OCI-LY7 (cell line): ENCODE results near the gene POPDC3. TPM values are rescaled to one million over a fixed set of nuclear protein-coding genes. Genes with fewer than 3 reads are reported as not detected.

Source experiments
- BruUV-seq: library from RNA; stranded (reverse); fragments of 400-500 nt; replicated peaks from 2 replicates; lab custom pipeline; 2021; lab: Mats Ljungman, UMichigan
- CTCF ChIA-PET: fragments of 300-600 bp; sonication (Branson Sonifier 250); formaldehyde crosslinking; loops from one replicate; lab custom pipeline; 2022; ENCODE audit warnings: antibody characterized with exemption; ENCODE audit not compliant: unreplicated experiment; lab: Charles Lee
- POLR2A ChIA-PET: fragments of 300-600 bp; sonication (Branson Sonifier 250); formaldehyde crosslinking; loops from one replicate; lab custom pipeline; 2022; ENCODE audit warnings: antibody characterized with exemption; lab: Charles Lee
- DNase-seq: peaks from one replicate; pipeline ENCODE4 v3.0.0-alpha.2; 2015; ENCODE audit warnings: low spot score
- H2AFZ ChIP-seq: fragments of 200-600 bp; sonication (generic), shearing (Covaris generic); 2 replicates; pipeline ENCODE4 v1.6.1; 2014; ENCODE audit warnings: mild to moderate bottlenecking, antibody characterized with exemption, low read length, moderate library complexity
- H3K27ac ChIP-seq: fragments of 200-600 bp; sonication (generic); 2 replicates; pipeline ENCODE4 v1.5.1; 2014; ENCODE audit warnings: mixed run types, low read depth, mild to moderate bottlenecking, moderate library complexity, low read length, inconsistent platforms; ENCODE audit not compliant: poor library complexity, severe bottlenecking
- H3K36me3 ChIP-seq: fragments of 200-600 bp; sonication (generic); 2 replicates; pipeline ENCODE4 v1.6.1; 2014; ENCODE audit warnings: mild to moderate bottlenecking, antibody characterized with exemption, low read length, moderate library complexity, mixed read lengths; ENCODE audit not compliant: insufficient read depth
- H3K4me1 ChIP-seq: fragments of 200-600 bp; sonication (generic); 2 replicates; pipeline ENCODE4 v1.5.1; 2014; ENCODE audit warnings: mild to moderate bottlenecking, low read length; ENCODE audit not compliant: insufficient read depth, poor library complexity, severe bottlenecking
- H3K4me2 ChIP-seq: fragments of 200-600 bp; sonication (generic); 2 replicates; pipeline ENCODE4 v1.6.1; 2014; ENCODE audit warnings: mild to moderate bottlenecking, low read length
- H3K4me3 ChIP-seq: fragments of 200-600 bp; sonication (generic); 2 replicates; pipeline ENCODE4 v1.5.1; 2014; ENCODE audit warnings: mild to moderate bottlenecking, low read depth, low read length; ENCODE audit not compliant: poor library complexity, severe bottlenecking
- H3K79me2 ChIP-seq: fragments of 200-600 bp; sonication (generic); 2 replicates; pipeline ENCODE4 v1.6.1; 2016; ENCODE audit warnings: low read depth, mild to moderate bottlenecking, low read length, moderate library complexity, mixed read lengths; ENCODE audit not compliant: insufficient read depth
- H3K9me2 ChIP-seq: fragments of 200-600 bp; sonication (generic); 2 replicates; pipeline ENCODE4 v1.6.1; 2016; ENCODE audit warnings: mild to moderate bottlenecking, low read length, mixed read lengths; ENCODE audit not compliant: insufficient read depth
- H3K9me3 ChIP-seq: fragments of 200-600 bp; sonication (generic); 2 replicates; pipeline ENCODE4 v1.6.1; 2014; ENCODE audit warnings: mild to moderate bottlenecking, mixed run types, low read length, mixed read lengths
- H4K20me1 ChIP-seq: fragments of 200-600 bp; sonication (generic); 2 replicates; pipeline ENCODE4 v1.6.1; 2014; ENCODE audit warnings: mild to moderate bottlenecking, antibody characterized with exemption, low read length, moderate library complexity, mixed read lengths; ENCODE audit not compliant: insufficient read depth
- EZH2phosphoT487 ChIP-seq: fragments of 200-600 bp; sonication (generic); IDR thresholded peaks from 2 replicates; pipeline ENCODE4 v1.6.1; 2018; ENCODE audit warnings: low read depth, borderline replicate concordance, mild to moderate bottlenecking, mixed run types, antibody characterized with exemption, low read length, moderate library complexity, mixed read lengths
- intact Hi-C: fragments of 100-400 bp; cut with micrococcal nuclease; formaldehyde crosslinking; loops from one replicate; pipeline ENCODE4 v1.10.0; 2022; ENCODE audit not compliant: unreplicated experiment
- total RNA-seq, 2 experiments: library from RNA; depleted of rRNA in 1 of 2; stranded (reverse); fragments of >200 nt in 1 of 2; shearing (Covaris generic) in 1 of 2; gene quantifications; 2 replicates each; pipeline ENCODE4 v1.2.3, GENCODE V29; 2014 to 2022
- TF ChIP-seq, protein P1 (sequence below): fragments of 200-600 bp; sonication (generic); conservative IDR thresholded peaks from 2 replicates; pipeline ENCODE4 v1.5.1; 2014; ENCODE audit warnings: mild to moderate bottlenecking, antibody characterized with exemption, low read length, moderate library complexity, mixed read lengths

Gene POPDC3
- total RNA-seq, 2 experiments from 2014 or later: not detected

DNA sequence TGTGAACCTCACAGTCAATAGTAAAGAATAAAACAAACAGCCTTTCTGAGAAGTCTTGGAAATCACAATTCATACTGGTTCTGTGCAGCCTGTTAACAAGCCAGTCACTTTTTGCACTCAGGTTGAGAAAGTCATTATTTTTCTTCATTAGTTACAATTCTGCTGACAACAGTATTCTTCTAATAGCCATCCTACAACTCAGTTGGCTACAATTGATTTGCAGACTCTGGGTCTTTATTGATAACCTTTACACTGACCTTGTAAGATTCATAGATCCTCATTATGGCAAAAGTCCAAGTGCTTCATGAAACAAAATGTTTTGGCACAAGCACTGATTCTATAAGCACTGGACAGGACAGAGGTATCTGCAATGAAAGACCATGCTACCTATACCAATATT lies 34.9 kb upstream of the POPDC3 start:
- no peak overlapping the region for H3K4me2 ChIP-seq
- H3K79me2 ChIP-seq: no peaks in the 10 kb centered on the region
- intact Hi-C loops: no loop called here
- H3K9me3 ChIP-seq: no peaks in the 10 kb centered on the region
- no peaks in the 10 kb centered on the region for H3K9me2 ChIP-seq
- no peaks in the 10 kb centered on the region for H4K20me1 ChIP-seq
- no peak overlapping the region for H3K27ac ChIP-seq
- no peak for TF ChIP-seq EZH2phosphoT487
- TF ChIP-seq, protein P1, sequence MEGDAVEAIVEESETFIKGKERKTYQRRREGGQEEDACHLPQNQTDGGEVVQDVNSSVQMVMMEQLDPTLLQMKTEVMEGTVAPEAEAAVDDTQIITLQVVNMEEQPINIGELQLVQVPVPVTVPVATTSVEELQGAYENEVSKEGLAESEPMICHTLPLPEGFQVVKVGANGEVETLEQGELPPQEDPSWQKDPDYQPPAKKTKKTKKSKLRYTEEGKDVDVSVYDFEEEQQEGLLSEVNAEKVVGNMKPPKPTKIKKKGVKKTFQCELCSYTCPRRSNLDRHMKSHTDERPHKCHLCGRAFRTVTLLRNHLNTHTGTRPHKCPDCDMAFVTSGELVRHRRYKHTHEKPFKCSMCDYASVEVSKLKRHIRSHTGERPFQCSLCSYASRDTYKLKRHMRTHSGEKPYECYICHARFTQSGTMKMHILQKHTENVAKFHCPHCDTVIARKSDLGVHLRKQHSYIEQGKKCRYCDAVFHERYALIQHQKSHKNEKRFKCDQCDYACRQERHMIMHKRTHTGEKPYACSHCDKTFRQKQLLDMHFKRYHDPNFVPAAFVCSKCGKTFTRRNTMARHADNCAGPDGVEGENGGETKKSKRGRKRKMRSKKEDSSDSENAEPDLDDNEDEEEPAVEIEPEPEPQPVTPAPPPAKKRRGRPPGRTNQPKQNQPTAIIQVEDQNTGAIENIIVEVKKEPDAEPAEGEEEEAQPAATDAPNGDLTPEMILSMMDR: no peak
- DNase-seq: no peak
- ChIA-PET CTCF (no interaction called here), POLR2A (no interaction called here)
- no peaks in the 10 kb centered on the region for H3K36me3 ChIP-seq
- no TSS peak for BruUV-seq
- no peak overlapping the region for H2AFZ ChIP-seq
- peaks cover 4% of the 10 kb centered on the region for H3K4me1 ChIP-seq
- no peak overlapping the region for H3K4me3 ChIP-seq

DNA sequence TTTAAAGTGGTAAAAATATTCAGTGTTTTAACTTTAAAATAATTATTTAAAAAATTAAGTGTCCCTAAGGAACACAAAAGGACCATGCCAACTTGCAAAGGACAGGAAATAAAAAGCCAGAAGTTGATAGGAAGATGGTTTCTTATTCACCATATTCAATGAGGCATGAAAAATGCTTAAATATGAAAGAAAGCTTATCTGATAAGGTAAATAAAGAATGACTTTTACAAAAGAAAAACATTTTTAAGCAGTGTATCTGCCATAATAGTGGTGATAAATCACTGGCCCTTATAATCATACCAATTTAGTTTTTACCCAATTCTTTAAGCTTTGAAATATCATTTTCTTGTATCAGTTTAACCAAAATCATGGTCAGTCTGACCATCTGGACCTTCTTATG lies 33.5 kb upstream of the POPDC3 start:
- no peak overlapping the region for H3K27ac ChIP-seq
- H3K4me2 ChIP-seq: no peak overlapping the region
- H3K36me3 ChIP-seq: no peaks in the 10 kb centered on the region
- DNase-seq: no peak
- no peaks in the 10 kb centered on the region for H3K9me2 ChIP-seq
- peaks cover 4% of the 10 kb centered on the region for H3K4me1 ChIP-seq
- CTCF ChIA-PET: no interaction called here
- TF ChIP-seq, protein P1: no peak
- TF ChIP-seq EZH2phosphoT487: no peak
- intact Hi-C loops: no loop called here
- H3K9me3 ChIP-seq: no peaks in the 10 kb centered on the region
- no peak overlapping the region for H2AFZ ChIP-seq
- H3K4me3 ChIP-seq: no peak overlapping the region
- no peaks in the 10 kb centered on the region for H3K79me2 ChIP-seq
- no peaks in the 10 kb centered on the region for H4K20me1 ChIP-seq
- POLR2A ChIA-PET: no interaction called here
- BruUV-seq: no TSS peak

DNA sequence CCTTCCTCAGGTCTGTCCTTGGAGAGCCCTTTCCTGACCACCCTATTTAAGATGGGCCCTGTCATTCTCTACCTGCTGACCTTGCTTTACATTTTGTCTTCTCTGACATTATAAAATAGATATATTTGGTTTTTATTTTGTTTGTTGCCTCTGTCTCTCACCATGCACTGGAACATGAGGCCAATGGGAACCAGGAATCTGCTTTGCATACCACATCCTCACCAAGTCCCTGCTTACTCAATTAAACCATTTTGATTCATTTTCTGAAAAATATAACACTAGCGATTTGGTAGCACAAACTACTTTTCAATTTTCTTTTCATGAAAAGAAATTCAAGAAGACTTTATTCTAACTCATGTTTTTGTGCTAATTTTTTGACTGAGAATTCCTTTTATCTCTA lies 32.8 kb upstream of the POPDC3 start:
- H3K4me1 ChIP-seq: peaks cover 4% of the 10 kb centered on the region
- ChIA-PET CTCF (no interaction called here), POLR2A (no interaction called here)
- intact Hi-C loops: no loop called here
- H3K27ac ChIP-seq: no peak overlapping the region
- H3K9me3 ChIP-seq: no peaks in the 10 kb centered on the region
- no peaks in the 10 kb centered on the region for H3K79me2 ChIP-seq
- BruUV-seq: no TSS peak
- no peak overlapping the region for H3K4me2 ChIP-seq
- no peak overlapping the region for H2AFZ ChIP-seq
- H3K4me3 ChIP-seq: no peak overlapping the region
- no peaks in the 10 kb centered on the region for H3K36me3 ChIP-seq
- no peaks in the 10 kb centered on the region for H4K20me1 ChIP-seq
- no peaks in the 10 kb centered on the region for H3K9me2 ChIP-seq
- TF ChIP-seq EZH2phosphoT487: no peak
- TF ChIP-seq, protein P1: no peak
- DNase-seq: no peak
